Gastroesophageal sphincter (tissue), 3 donors: ENCODE data around the gene NABP2.

Source experiments
- CTCF ChIP-seq, 4 experiments: fragments of 200-600 bp in 2 of 4; fragments of 450-650 bp in 2 of 4; sonication (generic) in 1 of 4; IDR thresholded peaks; one replicate each; pipeline ENCODE4 v1.5.1; 2017 to 2019; ENCODE audit warnings: antibody characterized with exemption in 4 of 4, mild to moderate bottlenecking in 2 of 4, moderate library complexity in 2 of 4
- EP300 ChIP-seq: sonication (generic); formaldehyde crosslinking; IDR thresholded peaks from one replicate; pipeline ENCODE4 v1.6.1; 2017; ENCODE audit warnings: antibody characterized with exemption, mild to moderate bottlenecking
- POLR2A ChIP-seq, 2 donors: fragments of 450-650 bp; IDR thresholded peaks; one replicate each; pipeline ENCODE4 v1.6.1; 2017; ENCODE audit warnings: antibody characterized with exemption in 2 of 2, mild to moderate bottlenecking in 2 of 2, moderate library complexity in 1 of 2
- POLR2AphosphoS5 ChIP-seq: sonication (generic); formaldehyde crosslinking; IDR thresholded peaks from one replicate; pipeline ENCODE4 v1.6.1; 2017; ENCODE audit warnings: antibody characterized with exemption

GRCh38 chr12:56224954-56225353 is 812 bp downstream of the NABP2 start:
- no peak for TF ChIP-seq CTCF (IDR thresholded peaks at IDR 0.05)
- TF ChIP-seq POLR2A (IDR thresholded peaks at IDR 0.05), result no peak
- no peak for TF ChIP-seq POLR2AphosphoS5
- TF ChIP-seq EP300, result no peak
